SK-N-MC (cell line): ENCODE data around the gene TECPR1.

Experiments
- DNase-seq: peaks from one replicate; pipeline ENCODE4 v3.0.0-alpha.2; 2011; ENCODE audit warnings: low read depth, low spot score
- H3K27ac ChIP-seq: fragments of 200-600 bp; sonication (generic); 2 replicates; pipeline ENCODE4 v1.5.1; 2016; ENCODE audit warnings: mixed run types
- H3K36me3 ChIP-seq: fragments of 200-600 bp; sonication (generic); 2 replicates; pipeline ENCODE4 v1.6.1; 2017; ENCODE audit warnings: antibody characterized with exemption, low read length, mixed read lengths; ENCODE audit not compliant: insufficient read depth
- H3K4me3 ChIP-seq: fragments of 200-600 bp; sonication (generic); 2 replicates; pipeline ENCODE4 v1.5.1; 2016
- H3K9ac ChIP-seq: fragments of 200-600 bp; sonication (generic); 2 replicates; pipeline ENCODE4 v1.8.0; 2017; ENCODE audit warnings: mixed run types, mixed read lengths; ENCODE audit not compliant: insufficient read length
- H3K9me3 ChIP-seq: fragments of 200-600 bp; sonication (generic); 2 replicates; pipeline ENCODE4 v1.6.1; 2017; ENCODE audit warnings: low read depth, mild to moderate bottlenecking, antibody characterized with exemption, low read length, moderate library complexity, mixed read lengths
- EZH2 ChIP-seq: fragments of 200-600 bp; sonication (generic); IDR thresholded peaks from one replicate; pipeline ENCODE4 v1.6.1; 2017; ENCODE audit warnings: antibody characterized with exemption
- FOXP2 ChIP-seq: optimal IDR thresholded peaks from 2 replicates; pipeline ENCODE3; 2011; ENCODE audit warnings: mild to moderate bottlenecking, moderate library complexity; ENCODE audit not compliant: insufficient read depth; ENCODE audit errors: extremely low read length, control extremely low read depth
- POLR2AphosphoS5 ChIP-seq: IDR thresholded peaks from 2 replicates; pipeline ENCODE4 v1.6.1; 2012; ENCODE audit warnings: mild to moderate bottlenecking, low read depth, low read length, borderline replicate concordance

The TECPR1 gene

GRCh38 chr7:98205162-98205845 lies 46.7 kb downstream of the TECPR1 start:
- TF ChIP-seq POLR2AphosphoS5 (no peak), FOXP2 (no peak), EZH2 (no peak)
- Histone ChIP-seq H3K4me3 (no peak overlapping the region), H3K9ac (no peak overlapping the region), H3K27ac (no peak overlapping the region), H3K9me3 (no peaks in the 10 kb centered on the region), H3K36me3 (peaks cover 9% of the 10 kb centered on the region; the same call in 1 of the 2 replicates)
- DNase-seq = no peak

DNA sequence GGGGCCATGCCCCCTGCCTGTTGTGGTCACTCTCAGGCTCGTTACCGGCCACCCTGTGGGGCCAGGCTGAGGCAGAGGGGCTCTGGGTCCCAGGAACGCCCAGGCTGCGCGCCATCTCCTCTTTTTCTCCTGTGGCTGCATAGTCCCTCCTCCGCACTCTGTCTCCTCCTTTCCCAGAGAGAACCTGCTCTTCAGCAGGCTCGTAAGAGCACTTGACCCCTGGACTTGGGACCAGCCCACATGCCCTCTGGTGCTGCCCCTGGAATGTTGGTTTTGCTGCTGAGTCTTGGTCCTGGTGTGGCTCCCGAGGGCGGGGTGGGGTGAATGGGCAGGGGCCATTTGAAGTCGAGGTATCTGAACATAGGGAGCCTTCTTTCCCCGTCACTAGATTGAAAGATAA lies 47.4 kb downstream of the TECPR1 start:
- Histone ChIP-seq H3K9me3 (no peaks in the 10 kb centered on the region), H3K27ac (no peak overlapping the region), H3K36me3 (peaks cover 9% of the 10 kb centered on the region; the same call in 1 of the 2 replicates), H3K9ac (no peak overlapping the region), H3K4me3 (no peak overlapping the region)
- TF ChIP-seq FOXP2 (no peak), POLR2AphosphoS5 (no peak), EZH2 (no peak)
- DNase-seq = no peak

DNA sequence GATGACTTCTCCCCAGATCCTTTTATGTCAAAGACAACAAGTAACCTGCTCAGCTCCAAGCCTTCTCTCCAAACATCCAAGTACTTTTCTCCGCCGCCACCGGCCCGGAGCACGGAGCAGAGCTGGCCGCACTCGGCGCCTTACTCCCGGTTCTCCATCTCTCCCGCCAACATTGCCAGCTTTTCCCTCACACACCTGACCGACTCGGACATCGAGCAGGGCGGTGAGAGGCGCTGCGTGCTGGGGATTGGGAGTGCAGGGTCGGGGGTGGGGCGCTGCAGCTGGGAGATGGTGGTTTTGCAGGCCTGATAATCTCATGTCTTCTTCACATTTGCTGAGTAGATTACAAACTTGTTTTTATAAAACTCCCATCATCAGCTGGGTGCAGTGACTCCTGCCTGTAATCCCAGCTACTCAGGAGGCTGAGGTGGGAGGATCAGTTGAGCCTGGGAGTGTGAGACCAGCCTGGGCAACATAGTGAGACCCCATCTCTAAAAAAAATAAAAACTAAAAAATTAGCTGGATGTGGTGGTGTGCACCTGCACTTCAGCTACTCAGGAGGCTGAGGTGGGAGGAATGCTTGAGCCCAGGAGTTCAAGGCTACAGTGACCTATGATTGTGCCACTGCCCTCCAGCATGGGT lies 47.9 kb downstream of the TECPR1 start:
- no peak for TF ChIP-seq EZH2
- no peak for TF ChIP-seq POLR2AphosphoS5
- no peak for TF ChIP-seq FOXP2
- Histone ChIP-seq H3K9ac (no peak overlapping the region), H3K4me3 (no peak overlapping the region), H3K27ac (no peak overlapping the region), H3K9me3 (no peaks in the 10 kb centered on the region), H3K36me3 (peaks cover 9% of the 10 kb centered on the region; the same call in 1 of the 2 replicates)
- DNase-seq = no peak

DNA sequence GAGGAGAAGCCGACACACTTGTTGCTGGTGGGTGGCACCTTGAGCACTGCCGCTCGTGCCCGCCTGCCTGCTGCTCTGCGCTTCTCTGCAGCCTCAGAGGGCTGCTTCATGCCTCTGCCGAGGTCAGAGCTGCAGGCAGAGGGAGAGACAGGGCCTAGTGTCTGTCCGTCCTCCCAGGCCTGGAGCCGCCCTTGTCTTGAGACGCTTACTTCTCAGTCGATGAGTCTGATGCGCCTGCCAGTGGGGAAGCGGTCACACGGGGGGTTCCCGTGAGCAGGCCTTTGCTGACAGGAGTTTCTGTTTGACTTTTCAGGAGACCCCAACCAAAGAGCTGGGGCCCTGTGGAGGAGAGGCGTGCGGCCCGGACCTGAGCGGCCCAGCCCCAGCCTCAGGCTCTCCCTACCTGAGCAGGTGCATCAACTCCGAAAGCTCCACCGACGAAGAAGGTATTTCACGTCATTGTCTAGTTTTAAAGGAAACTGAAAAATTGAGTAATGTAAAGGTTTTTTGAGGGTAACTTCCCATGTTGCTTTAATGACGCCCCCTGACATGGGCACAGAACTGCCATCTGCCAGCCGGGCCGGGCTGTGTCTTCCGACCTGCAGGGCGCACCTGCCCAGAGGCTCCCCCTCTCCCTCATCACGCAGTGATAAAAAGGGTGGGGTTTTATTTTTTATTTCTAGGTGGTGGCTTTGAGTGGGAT lies 48.6 kb downstream of the TECPR1 start:
- Histone ChIP-seq H3K9me3 (no peaks in the 10 kb centered on the region), H3K36me3 (peaks cover 9% of the 10 kb centered on the region; the same call in 1 of the 2 replicates), H3K9ac (no peak overlapping the region), H3K27ac (no peak overlapping the region), H3K4me3 (no peak overlapping the region)
- DNase-seq = no peak
- TF ChIP-seq POLR2AphosphoS5 (no peak), EZH2 (no peak), FOXP2 (no peak)

DNA sequence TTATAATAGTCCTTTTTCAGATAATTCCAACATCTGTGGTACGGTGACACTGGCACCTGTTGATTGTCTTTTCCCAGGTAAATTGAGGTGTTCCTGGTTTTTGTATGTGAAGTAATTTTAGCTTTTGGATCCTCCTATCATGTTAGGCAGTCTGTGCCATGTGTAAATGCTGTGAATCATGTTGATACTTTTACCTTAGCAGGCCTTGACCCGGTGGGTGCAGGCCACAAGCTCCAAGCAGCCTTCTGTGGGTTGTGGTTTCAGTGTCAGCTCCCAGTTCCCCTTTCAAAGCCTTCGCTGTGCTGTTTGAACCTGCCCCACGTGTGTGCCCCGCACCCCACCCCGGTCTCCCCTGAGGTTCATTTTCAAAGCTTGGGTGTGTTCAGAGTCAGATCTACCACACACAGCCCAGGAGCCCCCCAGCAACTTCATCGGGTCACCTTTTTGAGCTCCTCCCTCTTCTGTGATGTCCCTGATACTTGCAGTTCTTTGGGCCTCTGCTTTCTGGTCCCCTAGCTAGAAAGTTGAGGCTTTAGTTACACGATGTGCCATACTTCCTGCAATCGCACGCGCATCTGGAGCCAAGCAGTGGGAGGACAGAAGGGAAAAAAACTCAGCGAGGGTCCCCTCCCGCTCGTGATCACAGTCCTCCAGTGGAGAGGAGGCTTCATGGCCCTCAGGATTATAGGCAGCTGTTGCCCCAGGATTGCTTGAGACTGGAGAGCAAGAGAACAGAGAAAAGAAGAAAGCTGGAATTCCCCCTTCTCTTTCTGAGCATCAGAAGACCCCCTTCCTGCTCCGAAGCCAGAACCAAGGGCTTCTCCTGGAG lies 49.5 kb downstream of the TECPR1 start:
- Histone ChIP-seq H3K9ac (no peak overlapping the region), H3K4me3 (no peak overlapping the region), H3K36me3 (peaks cover 9% of the 10 kb centered on the region; the same call in 1 of the 2 replicates), H3K9me3 (no peaks in the 10 kb centered on the region), H3K27ac (no peak overlapping the region)
- TF ChIP-seq EZH2 = no peak
- TF ChIP-seq FOXP2 = no peak
- no peak for TF ChIP-seq POLR2AphosphoS5
- no peak for DNase-seq

DNA sequence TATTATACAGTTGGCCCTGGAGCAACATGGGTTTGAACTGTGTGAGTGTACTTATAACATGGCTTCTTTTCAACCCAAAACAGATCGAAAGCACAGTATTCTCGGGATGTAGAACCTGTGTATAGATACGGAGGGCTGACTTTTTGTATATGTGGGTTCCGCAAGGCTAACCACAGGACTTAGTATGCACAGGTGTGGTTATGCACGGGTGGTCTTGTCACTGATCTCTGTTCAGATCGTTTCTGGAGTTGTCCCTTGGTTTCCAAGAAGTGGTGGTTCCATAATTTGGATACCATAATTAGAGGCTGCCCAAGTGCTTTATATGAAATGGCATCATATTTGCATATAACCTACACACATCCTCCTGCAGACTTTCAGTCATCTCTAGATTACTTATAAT lies 51.7 kb downstream of the TECPR1 start:
- no peak for DNase-seq
- TF ChIP-seq POLR2AphosphoS5 = no peak
- no peak for TF ChIP-seq FOXP2
- no peak for TF ChIP-seq EZH2
- no peaks in the 10 kb centered on the region for H3K9me3 ChIP-seq
- H3K27ac ChIP-seq = no peak overlapping the region
- no peak overlapping the region for H3K4me3 ChIP-seq
- H3K9ac ChIP-seq = no peak overlapping the region
- peaks cover 4% of the 10 kb centered on the region; the same call in 1 of the 2 replicates for H3K36me3 ChIP-seq

GRCh38 chr7:98199131-98199530 lies 52.9 kb downstream of the TECPR1 start:
- TF ChIP-seq POLR2AphosphoS5 (no peak), EZH2 (no peak), FOXP2 (no peak)
- Histone ChIP-seq H3K36me3 (no peaks in the 10 kb centered on the region; the same call in 1 of the 2 replicates), H3K27ac (no peak overlapping the region), H3K9me3 (no peaks in the 10 kb centered on the region), H3K4me3 (no peak overlapping the region), H3K9ac (no peak overlapping the region)
- no peak for DNase-seq

GRCh38 chr7:98196706-98197605 lies 55.1 kb downstream of the TECPR1 start:
- no peak overlapping the region for H3K4me3 ChIP-seq
- 0 out of 2 replicates have a peak overlapping the region, but pooled peaks have one; percentile 26 for H3K27ac ChIP-seq
- DNase-seq = no peak

More at GRCh38 chr7:98196706-98197605, 55.1 kb downstream of the TECPR1 start:
- TF ChIP-seq EZH2 (no peak), POLR2AphosphoS5 (no peak), FOXP2 (no peak)
- Histone ChIP-seq H3K9me3 (no peaks in the 10 kb centered on the region), H3K36me3 (peaks cover 4% of the 10 kb centered on the region; the same call in 1 of the 2 replicates), H3K9ac (no peak overlapping the region)
